Fibroblast of lung (primary cell): ENCODE measurements around the gene EMC9. TPM values are rescaled to one million over a fixed set of nuclear protein-coding genes. Genes with fewer than 3 reads are reported as not detected.
A peak's percentile ranks its signal among the peaks of the same experiment; 100 is the strongest.

Experiments
- DNase-seq, 2 donors: peaks; one replicate each; pipeline versions ENCODE4 v3.0.0 to v3.0.0-alpha.2; 2010; ENCODE audit warnings: low read depth in 2 of 2
- H2AFZ ChIP-seq: 2 replicates; pipeline ENCODE4 v1.5.1; 2012; ENCODE audit warnings: low read length, control low read depth, inconsistent platforms
- H3K27ac ChIP-seq: 2 replicates; pipeline ENCODE4 v1.5.1; 2011; ENCODE audit warnings: low read length, control low read depth; ENCODE audit not compliant: insufficient read depth
- H3K27me3 ChIP-seq: 2 replicates; pipeline ENCODE4 v1.5.1; 2011; ENCODE audit warnings: mild to moderate bottlenecking, low read length; ENCODE audit not compliant: control insufficient read depth, insufficient read depth
- H3K36me3 ChIP-seq: 2 replicates; pipeline ENCODE4 v1.5.1; 2011; ENCODE audit warnings: low read length; ENCODE audit not compliant: control insufficient read depth, insufficient read depth
- H3K4me1 ChIP-seq: 2 replicates; pipeline ENCODE4 v1.5.1; 2011; ENCODE audit warnings: low read length; ENCODE audit not compliant: control insufficient read depth, insufficient read depth; ENCODE audit errors: extremely low read depth
- H3K4me2 ChIP-seq: 2 replicates; pipeline ENCODE4 v1.5.1; 2011; ENCODE audit warnings: low read length, control low read depth; ENCODE audit not compliant: insufficient read depth; ENCODE audit errors: extremely low read depth
- H3K4me3 ChIP-seq, 4 experiments: fragments of 200-600 bp in 1 of 4; sonication (generic) in 1 of 4; replicated peaks in 1 of 4; 2 replicates each; pipeline ENCODE4 v1.5.1; 2011 to 2016; ENCODE audit warnings: low read length in 4 of 4, low read depth in 3 of 4, mild to moderate bottlenecking in 3 of 4, control low read depth in 2 of 4, inconsistent platforms in 1 of 4, mixed read lengths in 1 of 4; ENCODE audit not compliant: insufficient read depth in 1 of 4; ENCODE audit errors: control extremely low read depth in 1 of 4
- H3K79me2 ChIP-seq: 2 replicates; pipeline ENCODE4 v1.5.1; 2012; ENCODE audit warnings: mild to moderate bottlenecking, low read length, inconsistent platforms; ENCODE audit not compliant: control insufficient read depth, insufficient read depth
- H3K9ac ChIP-seq: 2 replicates; pipeline ENCODE4 v1.5.1; 2011; ENCODE audit warnings: mild to moderate bottlenecking, low read length, control low read depth; ENCODE audit not compliant: insufficient read depth
- H3K9me3 ChIP-seq: 2 replicates; pipeline ENCODE4 v1.5.1; 2012; ENCODE audit warnings: low read depth, low read length; ENCODE audit not compliant: control insufficient read depth, insufficient read depth
- H4K20me1 ChIP-seq: 2 replicates; pipeline ENCODE4 v1.5.1; 2011; ENCODE audit warnings: low read length; ENCODE audit not compliant: control insufficient read depth, insufficient read depth; ENCODE audit errors: extremely low read depth
- CTCF ChIP-seq, 2 donors: IDR thresholded peaks in 1 of 2; conservative IDR thresholded peaks in 1 of 2; 1 replicate in 1 of 2; 2 replicates in 1 of 2; pipeline ENCODE4 v1.5.1; 2011 to 2012; ENCODE audit warnings: low read length in 2 of 2, control low read depth in 1 of 2, inconsistent platforms in 1 of 2, low read depth in 1 of 2, mild to moderate bottlenecking in 1 of 2
- EZH2 ChIP-seq: IDR thresholded peaks from 2 replicates; pipeline ENCODE4 v1.5.1; 2012; ENCODE audit warnings: low read length, control low read depth, mild to moderate bottlenecking; ENCODE audit errors: missing control alignments
- polyA plus RNA-seq, 2 donors: library from polyadenylated mRNA; depleted of rRNA in 1 of 2; stranded (reverse) in 1 of 2; unstranded in 1 of 2; fragments of >200 nt; gene quantifications; 2 replicates each; pipeline ENCODE4 v1.2.1, GENCODE V29; 2011 to 2012; ENCODE audit warnings: missing spikeins in 1 of 2
- total RNA-seq: library from RNA; depleted of rRNA; stranded (reverse); fragments of >200 nt; gene quantifications from 2 replicates; pipeline ENCODE4 v1.2.1, GENCODE V29; 2014

The EMC9 gene
- total and polyA plus RNA-seq, 2 donors (not counting 1 experiment from before 2014, with no cell fraction given) = 6.6 to 18.0 TPM

GRCh38 chr14:24171422-24172260, 30.2 kb upstream of the EMC9 start, which contains the start of gene REC8:
Gene REC8, plus strand, starts transcription at chr14:24172080. Its CDS starts 473 bp downstream, at chr14:24172553.
- no peaks in the 10 kb centered on the region for H3K27me3 ChIP-seq
- peaks cover 9% of the 10 kb centered on the region for H3K36me3 ChIP-seq
- no peaks in the 10 kb centered on the region for H3K9me3 ChIP-seq
- H3K9ac ChIP-seq = no peak within 1 kb of the TSS
- no peaks in the 10 kb centered on the region for H3K4me1 ChIP-seq
- H3K27ac ChIP-seq = no peak within 1 kb of the TSS
- H4K20me1 ChIP-seq = no peaks in the 10 kb centered on the region
- peak within 1 kb of the TSS in 1 of 4 experiments; percentile 44 for H3K4me3 ChIP-seq
- peak; percentile 85 to 96 for DNase-seq
- TF ChIP-seq EZH2 = no peak
- no peak for TF ChIP-seq CTCF (conservative IDR thresholded peaks at IDR 0.05 in 1 of 2, IDR thresholded peaks at IDR 0.05 in 1 of 2; ENCODE audit: low read depth in 1 of 2, low read length in 2 of 2)
- no peak within 1 kb of the TSS for H3K4me2 ChIP-seq
- no peak within 1 kb of the TSS for H2AFZ ChIP-seq
- H3K79me2 ChIP-seq = no peaks in the 10 kb centered on the region

- Histone ChIP-seq H3K9ac (no peak overlapping the region), H3K27me3 (no peaks in the 10 kb centered on the region), H3K36me3 (peaks cover 34% of the 10 kb centered on the region), H3K4me2 (no peak overlapping the region), H3K9me3 (no peaks in the 10 kb centered on the region), H3K4me3 (no peak overlapping the region), H3K27ac (no peak overlapping the region), H3K4me1 (peaks cover 2% of the 10 kb centered on the region), H3K79me2 (peaks cover 7% of the 10 kb centered on the region), H4K20me1 (no peaks in the 10 kb centered on the region), H2AFZ (no peak overlapping the region)
- TF ChIP-seq EZH2 (no peak), CTCF (conservative IDR thresholded peaks at IDR 0.05 in 1 of 2, IDR thresholded peaks at IDR 0.05 in 1 of 2; ENCODE audit: low read depth in 1 of 2, low read length in 2 of 2) (no peak)
- no peak for DNase-seq
Observed at GRCh38 chr14:24167469-24168114, 26.2 kb upstream of the EMC9 start.

- no peak for DNase-seq
- Histone ChIP-seq H2AFZ (no peak overlapping the region), H3K36me3 (peaks cover 31% of the 10 kb centered on the region), H3K4me3 (no peak overlapping the region), H3K79me2 (peaks cover 19% of the 10 kb centered on the region), H4K20me1 (no peaks in the 10 kb centered on the region), H3K9me3 (no peaks in the 10 kb centered on the region), H3K4me2 (no peak overlapping the region), H3K27ac (no peak overlapping the region), H3K9ac (no peak overlapping the region), H3K4me1 (peaks cover 6% of the 10 kb centered on the region), H3K27me3 (no peaks in the 10 kb centered on the region)
- TF ChIP-seq CTCF (conservative IDR thresholded peaks at IDR 0.05 in 1 of 2, IDR thresholded peaks at IDR 0.05 in 1 of 2; ENCODE audit: low read depth in 1 of 2, low read length in 2 of 2) = no peak
- TF ChIP-seq EZH2 = no peak
Observed at GRCh38 chr14:24165785-24166184, 24.4 kb upstream of the EMC9 start.
